Measurements from ENCODE around the gene TAS2R41.

The TAS2R41 gene

GRCh38 chr7:143477501-143478150 lies at the start of gene TAS2R41:
TSS of gene TAS2R41 (plus strand) at chr7:143477873. CDS start at chr7:143477873, 0 bp downstream.
- no peak for DNase-seq (ENCODE audit: low read depth in 3 of 3)

- no peak for DNase-seq (ENCODE audit: low read depth in 3 of 3)
These were observed 47.6 kb upstream of the TAS2R41 start for GRCh38 chr7:143429770-143430698.

- DNase-seq (ENCODE audit: low read depth in 3 of 3) = no peak
These were observed 46.6 kb upstream of the TAS2R41 start for GRCh38 chr7:143431109-143431508.

GRCh38 chr7:143433759-143434158 lies 43.9 kb upstream of the TAS2R41 start:
- no peak for DNase-seq (ENCODE audit: low read depth in 3 of 3)

- no peak for DNase-seq (ENCODE audit: low read depth in 3 of 3)
These were observed 43.0 kb upstream of the TAS2R41 start for GRCh38 chr7:143434660-143435059.

GRCh38 chr7:143435266-143435665 lies 42.4 kb upstream of the TAS2R41 start:
- no peak for DNase-seq (ENCODE audit: low read depth in 3 of 3)

GRCh38 chr7:143436325-143436946 lies 41.2 kb upstream of the TAS2R41 start:
- no peak for DNase-seq (ENCODE audit: low read depth in 3 of 3)

GRCh38 chr7:143437578-143437977 lies 40.1 kb upstream of the TAS2R41 start:
- no peak for DNase-seq (ENCODE audit: low read depth in 3 of 3)

GRCh38 chr7:143439866-143440265 lies 37.8 kb upstream of the TAS2R41 start:
- no peak for DNase-seq (ENCODE audit: low read depth in 3 of 3)

GRCh38 chr7:143443153-143443552 lies 34.5 kb upstream of the TAS2R41 start, which contains the start of gene TAS2R60:
TSS of gene TAS2R60 (plus strand) at chr7:143443453. CDS start at chr7:143443453, 0 bp downstream.
- no peak for DNase-seq (ENCODE audit: low read depth in 3 of 3)

- no peak for DNase-seq (ENCODE audit: low read depth in 3 of 3)
These were observed 33.5 kb upstream of the TAS2R41 start for GRCh38 chr7:143444063-143444782.

GRCh38 chr7:143444785-143445184 lies 32.9 kb upstream of the TAS2R41 start:
- DNase-seq (ENCODE audit: low read depth in 3 of 3) = no peak

GRCh38 chr7:143447466-143447865 lies 30.2 kb upstream of the TAS2R41 start:
- DNase-seq (ENCODE audit: low read depth in 3 of 3) = no peak

- DNase-seq (ENCODE audit: low read depth in 3 of 3) = no peak
These were observed 29.2 kb upstream of the TAS2R41 start for GRCh38 chr7:143448429-143448828.

- DNase-seq (ENCODE audit: low read depth in 3 of 3) = no peak
These were observed 27.9 kb upstream of the TAS2R41 start for GRCh38 chr7:143449793-143450192.

GRCh38 chr7:143451122-143451521 lies 26.6 kb upstream of the TAS2R41 start:
- no peak for DNase-seq (ENCODE audit: low read depth in 3 of 3)

- no peak for DNase-seq (ENCODE audit: low read depth in 3 of 3)
These were observed 25.9 kb upstream of the TAS2R41 start for GRCh38 chr7:143451746-143452145.

- DNase-seq (ENCODE audit: low read depth in 3 of 3) = no peak
These were observed 25.2 kb upstream of the TAS2R41 start for GRCh38 chr7:143452495-143452894.

- DNase-seq (ENCODE audit: low read depth in 3 of 3) = no peak
These were observed 23.5 kb upstream of the TAS2R41 start for GRCh38 chr7:143454091-143454680.

GRCh38 chr7:143455491-143455890 lies 22.2 kb upstream of the TAS2R41 start:
- DNase-seq (ENCODE audit: low read depth in 3 of 3) = no peak

GRCh38 chr7:143455942-143456341 lies 21.7 kb upstream of the TAS2R41 start:
- no peak for DNase-seq (ENCODE audit: low read depth in 3 of 3)
